Endothelial cell of umbilical vein (primary cell): ENCODE data around the gene PDIA5. TPM values are rescaled to one million over a fixed set of nuclear protein-coding genes. Genes with fewer than 3 reads are reported as not detected.
A peak's percentile ranks its signal among the peaks of the same experiment; 100 is the strongest.

ENCODE experiments used
- BruUV-seq: library from RNA; stranded (reverse); fragments of 400-500 nt; replicated peaks from 2 replicates; lab custom pipeline; 2021; lab: Mats Ljungman, UMichigan
- CTCF ChIA-PET: fragments of 300-600, 350-600 bp; sonication (Branson Sonifier 250); formaldehyde crosslinking; loops from one replicate; lab custom pipeline; 2021; ENCODE audit warnings: antibody characterized with exemption, inconsistent platforms; lab: Charles Lee
- POLR2A ChIA-PET: fragments of 300-600, 350-600 bp; sonication (Branson Sonifier 250); formaldehyde crosslinking; loops from one replicate; lab custom pipeline; 2021; ENCODE audit warnings: antibody characterized with exemption, inconsistent platforms; lab: Charles Lee
- DNase-seq: peaks from one replicate; pipeline ENCODE4 v3.0.0-alpha.2; 2011; ENCODE audit warnings: low read depth, low spot score
- FAIRE-seq: peaks from 2 replicates; lab custom pipeline; 2011; peaks lifted over from hg19 to GRCh38; lab: Jason Lieb, UNC
- H2AFZ ChIP-seq: 2 replicates; pipeline ENCODE4 v1.6.0; 2012; ENCODE audit warnings: low read depth, low read length, control low read depth, inconsistent platforms
- H3K27ac ChIP-seq: 2 replicates; pipeline ENCODE4 v1.5.1; 2011; ENCODE audit warnings: low read depth, mild to moderate bottlenecking, control low read depth, low read length, moderate library complexity; ENCODE audit not compliant: insufficient read depth
- H3K27me3 ChIP-seq, 2 experiments: 2 replicates each; pipeline versions ENCODE4 v1.6.0 to v1.6.1; 2011; ENCODE audit warnings: low read length in 2 of 2, mixed read lengths in 1 of 2; ENCODE audit not compliant: control insufficient read depth in 2 of 2, insufficient read depth in 2 of 2
- H3K36me3 ChIP-seq, 2 experiments: 2 replicates in 1 of 2; 3 replicates in 1 of 2; pipeline ENCODE4 v1.5.1; 2011; ENCODE audit warnings: low read length in 2 of 2, mild to moderate bottlenecking in 1 of 2, moderate library complexity in 1 of 2; ENCODE audit not compliant: control insufficient read depth in 2 of 2, insufficient read depth in 2 of 2; ENCODE audit errors: extremely low read depth in 1 of 2
- H3K4me1 ChIP-seq: 3 replicates; pipeline ENCODE4 v1.5.1; 2011; ENCODE audit warnings: mild to moderate bottlenecking, low read length; ENCODE audit not compliant: control insufficient read depth, insufficient read depth; ENCODE audit errors: extremely low read depth
- H3K4me2 ChIP-seq: 2 replicates; pipeline ENCODE4 v1.6.1; 2011; ENCODE audit warnings: low read length, control low read depth, mixed read lengths; ENCODE audit not compliant: insufficient read depth
- H3K4me3 ChIP-seq, 3 experiments: fragments of 200-600 bp in 1 of 3; sonication (generic), shearing (Covaris generic) in 1 of 3; replicated peaks in 1 of 3; 2 replicates each; pipeline ENCODE4 v1.5.1; 2011 to 2016; ENCODE audit warnings: control low read depth in 3 of 3, low read length in 3 of 3, mild to moderate bottlenecking in 2 of 3, inconsistent platforms in 1 of 3, low read depth in 1 of 3, moderate library complexity in 1 of 3; ENCODE audit not compliant: insufficient read depth in 1 of 3
- H3K79me2 ChIP-seq: 2 replicates; pipeline ENCODE4 v1.6.0; 2012; ENCODE audit warnings: low read length, inconsistent platforms; ENCODE audit not compliant: control insufficient read depth, insufficient read depth
- H3K9ac ChIP-seq: replicated peaks from 2 replicates; pipeline ENCODE3; 2011; ENCODE audit warnings: low read length, control low read depth; ENCODE audit not compliant: insufficient read depth; ENCODE audit errors: extremely low read depth
- H3K9me1 ChIP-seq: replicated peaks from 3 replicates; pipeline ENCODE4 v1.6.0; 2011; ENCODE audit warnings: mild to moderate bottlenecking, low read length; ENCODE audit not compliant: control insufficient read depth, insufficient read depth; ENCODE audit errors: extremely low read depth
- H3K9me3 ChIP-seq: replicated peaks from 2 replicates; pipeline ENCODE4 v1.5.1; 2012; ENCODE audit warnings: low read length, inconsistent platforms; ENCODE audit not compliant: control insufficient read depth, insufficient read depth
- H4K20me1 ChIP-seq: replicated peaks from 2 replicates; pipeline ENCODE3; 2011; ENCODE audit warnings: mild to moderate bottlenecking, low read length; ENCODE audit not compliant: control insufficient read depth, insufficient read depth; ENCODE audit errors: extremely low read depth
- EZH2 ChIP-seq: IDR thresholded peaks from 2 replicates; pipeline ENCODE4 v1.6.1; 2012; ENCODE audit warnings: borderline replicate concordance, low read depth, mild to moderate bottlenecking, moderate library complexity, low read length, inconsistent platforms; ENCODE audit not compliant: severe bottlenecking
- FOS ChIP-seq: IDR thresholded peaks from 2 replicates; pipeline ENCODE4 v1.6.1; 2011; ENCODE audit warnings: mild to moderate bottlenecking, low read length, moderate library complexity, borderline replicate concordance; ENCODE audit not compliant: insufficient read depth
- GATA2 ChIP-seq: IDR thresholded peaks from 2 replicates; pipeline ENCODE4 v1.7.0; 2011; ENCODE audit warnings: low read depth, mild to moderate bottlenecking, moderate library complexity, mixed read lengths, low read length; ENCODE audit not compliant: insufficient read length, insufficient read depth
- JUN ChIP-seq: IDR thresholded peaks from 2 replicates; pipeline ENCODE4 v1.6.1; 2011; ENCODE audit warnings: borderline replicate concordance, low read depth; ENCODE audit not compliant: insufficient read length, insufficient read depth
- MAX ChIP-seq: IDR thresholded peaks from 2 replicates; pipeline ENCODE4 v1.6.1; 2011; ENCODE audit not compliant: insufficient read depth, insufficient read length
- MYC ChIP-seq: IDR thresholded peaks from one replicate; pipeline ENCODE4 v1.6.1; 2011; ENCODE audit warnings: mild to moderate bottlenecking, low read depth, low read length
- POLR2A ChIP-seq: IDR thresholded peaks from 2 replicates; pipeline ENCODE4 v1.6.1; 2012; ENCODE audit warnings: low read depth, mild to moderate bottlenecking, control low read depth, low read length
- POLR2AphosphoS5 ChIP-seq: IDR thresholded peaks from 2 replicates; pipeline ENCODE4 v1.6.1; 2012; ENCODE audit warnings: low read depth, mild to moderate bottlenecking, control low read depth, low read length, moderate library complexity; ENCODE audit not compliant: insufficient read depth
- dilution Hi-C: fragments of 300-500 bp; cut with MboI; formaldehyde crosslinking; loops from one replicate; pipeline ENCODE4 v1.15.0; 2019; ENCODE audit warnings: low sequenced_read_pairs; ENCODE audit not compliant: extremely low pct_ligation_motif_present
- intact Hi-C: fragments of 100-400 bp; cut with micrococcal nuclease; formaldehyde crosslinking; loops from one replicate; pipeline ENCODE4 v1.10.0; 2022
- polyA plus RNA-seq, 4 experiments: library from polyadenylated mRNA; depleted of rRNA in 3 of 4; stranded (reverse) in 3 of 4; unstranded in 1 of 4; fragments of >200 nt; gene quantifications; 2 replicates each; pipeline versions ENCODE4 v1.2.1 to v1.2.3, GENCODE V29; 2011 to 2012; ENCODE audit warnings: missing spikeins in 1 of 4
- total RNA-seq: library from RNA; stranded (reverse); gene quantifications from 2 replicates; pipeline ENCODE4 v1.2.3, GENCODE V29; 2021

The PDIA5 gene
- total and polyA plus RNA-seq, 2 donors (not counting 3 experiments of a cell fraction or from before 2014, with no cell fraction given), result 55.7 to 85.6 TPM

GRCh38 chr3:123102826-123103225, 36.0 kb downstream of the PDIA5 start:
- Histone ChIP-seq H3K9ac (no peak overlapping the region), H3K79me2 (peaks cover 8% of the 10 kb centered on the region), H2AFZ (no peak overlapping the region), H3K27ac (no peak overlapping the region), H3K4me1 (no peaks in the 10 kb centered on the region), H3K4me3 (no peak overlapping the region), H3K9me1 (no peaks in the 10 kb centered on the region), H3K36me3 (peaks cover 9 to 47% of the 10 kb centered on the region in 2 experiments), H3K4me2 (no peak overlapping the region), H4K20me1 (no peaks in the 10 kb centered on the region), H3K27me3 (no peaks in the 10 kb centered on the region), H3K9me3 (no peaks in the 10 kb centered on the region)
- POLR2A ChIA-PET, result no interaction called here
- no peak for TF ChIP-seq GATA2
- TF ChIP-seq POLR2AphosphoS5, result no peak
- TF ChIP-seq FOS, result no peak
- TF ChIP-seq EZH2, result no peak
- no peak for TF ChIP-seq MAX
- no peak for TF ChIP-seq POLR2A
- TF ChIP-seq MYC, result no peak
- no peak for TF ChIP-seq JUN
- FAIRE-seq, result no peak
- dilution Hi-C loops (no loop called here), intact Hi-C loops (loop anchor here (10.0 kb wide), 1 partner anchor 158 kb away; no protein-coding TSS in a partner anchor)
- no TSS peak for BruUV-seq
- CTCF ChIA-PET, result interaction anchor here (0.7 kb wide), 1 partner anchor 8 kb away, joined by 3 read pairs; no protein-coding TSS in a partner anchor
- DNase-seq, result no peak

GRCh38 chr3:123104550-123104949, 37.7 kb downstream of the PDIA5 start:
- intact Hi-C loops, result loop anchor here (10.0 kb wide), 1 partner anchor 160 kb away; no protein-coding TSS in a partner anchor
- FAIRE-seq (peak; percentile 84), DNase-seq (peak; percentile 28)
- Histone ChIP-seq H3K4me2 (no peak overlapping the region), H3K4me3 (no peak overlapping the region), H3K9me3 (no peaks in the 10 kb centered on the region), H3K9ac (no peak overlapping the region), H4K20me1 (no peaks in the 10 kb centered on the region), H3K9me1 (no peaks in the 10 kb centered on the region), H3K4me1 (no peaks in the 10 kb centered on the region), H3K27me3 (no peaks in the 10 kb centered on the region), H3K79me2 (no peaks in the 10 kb centered on the region), H3K27ac (peak overlapping the region; percentile 22), H2AFZ (no peak overlapping the region), H3K36me3 (peaks cover 9 to 46% of the 10 kb centered on the region in 2 experiments)
- CTCF ChIA-PET, result interaction anchor here (1.0 kb wide), 2 partner anchors 11 to 60 kb away, joined by 4 read pairs; no protein-coding TSS in a partner anchor
- dilution Hi-C loops, result no loop called here
- POLR2A ChIA-PET, result no interaction called here
- TF ChIP-seq JUN (peak; percentile 41), EZH2 (no peak), FOS (peak; percentile 63)
- BruUV-seq, result no TSS peak
